ENCODE measurements around the gene METTL15.

METTL15 gene

GRCh38 chr11:28223994-28224393 is 115.8 kb downstream of the METTL15 start:
- no peak for TF ChIP-seq CTCF (IDR thresholded peaks at IDR 0.05; ENCODE audit: extremely low read depth, insufficient read depth, missing control alignments)
- DNase-seq (ENCODE audit: low spot score), result no peak
- in situ Hi-C loops (cut with MboI; ENCODE audit: low pct_unique_long_range_greater_than_20kb, low sequenced_read_pairs, unreplicated experiment), result no loop called here

- no peak for DNase-seq (ENCODE audit: low spot score)
- TF ChIP-seq CTCF (IDR thresholded peaks at IDR 0.05; ENCODE audit: extremely low read depth, insufficient read depth, missing control alignments), result no peak
- in situ Hi-C loops (cut with MboI; ENCODE audit: low pct_unique_long_range_greater_than_20kb, low sequenced_read_pairs, unreplicated experiment), result no loop called here
These were observed 119.3 kb downstream of the METTL15 start for GRCh38 chr11:28227460-28227859.

- in situ Hi-C loops (cut with MboI; ENCODE audit: low pct_unique_long_range_greater_than_20kb, low sequenced_read_pairs, unreplicated experiment), result no loop called here
- no peak for DNase-seq (ENCODE audit: low spot score)
- TF ChIP-seq CTCF (IDR thresholded peaks at IDR 0.05; ENCODE audit: extremely low read depth, insufficient read depth, missing control alignments), result no peak
These were observed 120.2 kb downstream of the METTL15 start for GRCh38 chr11:28228196-28228895.

GRCh38 chr11:28231475-28231874 is 123.3 kb downstream of the METTL15 start:
- in situ Hi-C loops (cut with MboI; ENCODE audit: low pct_unique_long_range_greater_than_20kb, low sequenced_read_pairs, unreplicated experiment), result no loop called here
- no peak for TF ChIP-seq CTCF (IDR thresholded peaks at IDR 0.05; ENCODE audit: extremely low read depth, insufficient read depth, missing control alignments)

GRCh38 chr11:28232649-28233048 is 124.5 kb downstream of the METTL15 start:
- no peak for DNase-seq (ENCODE audit: low spot score)
- TF ChIP-seq CTCF (IDR thresholded peaks at IDR 0.05; ENCODE audit: extremely low read depth, insufficient read depth, missing control alignments), result no peak
- in situ Hi-C loops (cut with MboI; ENCODE audit: low pct_unique_long_range_greater_than_20kb, low sequenced_read_pairs, unreplicated experiment), result no loop called here

More at GRCh38 chr11:28231475-28231874, 123.3 kb downstream of the METTL15 start:
- no peak for DNase-seq (ENCODE audit: low spot score)

- TF ChIP-seq CTCF (IDR thresholded peaks at IDR 0.05; ENCODE audit: extremely low read depth, insufficient read depth, missing control alignments), result no peak
- in situ Hi-C loops (cut with MboI; ENCODE audit: low pct_unique_long_range_greater_than_20kb, low sequenced_read_pairs, unreplicated experiment), result no loop called here
- no peak for DNase-seq (ENCODE audit: low spot score)
These were observed 133.6 kb downstream of the METTL15 start for GRCh38 chr11:28241760-28242159.

All from GM13977 (cell line).